CD4-positive, alpha-beta memory T cell (primary cell): ENCODE results near the gene ASCC2. TPM values are rescaled to one million over a fixed set of nuclear protein-coding genes. Genes with fewer than 3 reads are reported as not detected.
"Not testable (repeated sequence)": the region's sequence is repeated elsewhere in the genome, so short reads cannot be mapped to it uniquely, and the experiment has no call there.

Experiments used
- CTCF ChIA-PET: fragments of 350-600 bp; sonication (Branson Sonifier 250); formaldehyde crosslinking; loops from one replicate; lab custom pipeline; 2021; ENCODE audit warnings: inconsistent platforms; ENCODE audit not compliant: partially characterized antibody; lab: Charles Lee
- POLR2A ChIA-PET: fragments of 350-600 bp; sonication (Branson Sonifier 250); formaldehyde crosslinking; loops from one replicate; lab custom pipeline; 2021; ENCODE audit not compliant: partially characterized antibody; lab: Charles Lee
- DNase-seq, 5 donors: peaks; one replicate each; pipeline versions ENCODE4 v3.0.0 to v3.0.0-alpha.2; 2020 to 2022; ENCODE audit warnings: mixed read lengths in 1 of 5
- H3K27ac ChIP-seq: one replicate; pipeline ENCODE4 v1.7.0; 2013; ENCODE audit warnings: low read depth, low read length
- H3K27me3 ChIP-seq: 2 replicates; pipeline ENCODE4 v1.7.0; 2013; ENCODE audit warnings: mild to moderate bottlenecking, low read length, moderate library complexity; ENCODE audit not compliant: insufficient read depth
- H3K36me3 ChIP-seq: 2 replicates; pipeline ENCODE4 v1.7.0; 2013; ENCODE audit warnings: mild to moderate bottlenecking, low read length, moderate library complexity; ENCODE audit not compliant: insufficient read depth
- H3K4me1 ChIP-seq: 2 replicates; pipeline ENCODE4 v1.7.0; 2013; ENCODE audit warnings: mild to moderate bottlenecking, low read length, moderate library complexity; ENCODE audit not compliant: insufficient read depth
- H3K4me3 ChIP-seq, 2 donors: one replicate each; pipeline ENCODE4 v1.7.0; 2013; ENCODE audit warnings: low read length in 2 of 2, mild to moderate bottlenecking in 1 of 2
- H3K9me3 ChIP-seq, 2 donors: one replicate each; pipeline ENCODE4 v1.7.0; 2013; ENCODE audit warnings: low read length in 2 of 2, control low read depth in 1 of 2; ENCODE audit not compliant: control insufficient read depth in 1 of 2
- H3K27ac Mint-ChIP-seq, 7 donors: one replicate each; pipeline ENCODE4 v1.8.0; 2020 to 2021; ENCODE audit warnings: mixed read lengths in 7 of 7, mild to moderate bottlenecking in 6 of 7, inconsistent platforms in 3 of 7, moderate library complexity in 3 of 7
- H3K27me3 Mint-ChIP-seq, 2 donors: one replicate each; pipeline ENCODE4 v1.8.0; 2020 to 2021; ENCODE audit warnings: mixed read lengths in 2 of 2
- H3K36me3 Mint-ChIP-seq, 2 donors: one replicate each; pipeline ENCODE4 v1.8.0; 2020 to 2021; ENCODE audit warnings: mixed read lengths in 2 of 2, inconsistent platforms in 1 of 2, mild to moderate bottlenecking in 1 of 2
- H3K4me1 Mint-ChIP-seq, 4 donors: one replicate each; pipeline ENCODE4 v1.8.0; 2020 to 2021; ENCODE audit warnings: mixed read lengths in 4 of 4, mild to moderate bottlenecking in 1 of 4
- H3K4me3 Mint-ChIP-seq, 8 donors: one replicate each; pipeline ENCODE4 v1.8.0; 2020 to 2021; ENCODE audit warnings: mixed read lengths in 8 of 8, mild to moderate bottlenecking in 7 of 8, moderate library complexity in 6 of 8, inconsistent platforms in 3 of 8
- H3K9me3 Mint-ChIP-seq, 8 donors: one replicate each; pipeline ENCODE4 v1.8.0; 2020 to 2021; ENCODE audit warnings: mixed read lengths in 8 of 8, mild to moderate bottlenecking in 5 of 8, inconsistent platforms in 3 of 8, moderate library complexity in 1 of 8
- intact Hi-C: fragments of 100-400 bp; cut with micrococcal nuclease; formaldehyde crosslinking; loops from one replicate; pipeline ENCODE4 v1.15.1; 2023
- polyA plus RNA-seq, 2 donors: library from polyadenylated mRNA; unstranded; fragments of 300-500 nt; fragmentation: Illumina TruSeq; gene quantifications; one replicate each; pipeline ENCODE4 v1.2.3, GENCODE V29; 2021
- total RNA-seq, 2 experiments: library from RNA; stranded (reverse); gene quantifications; one replicate each; pipeline ENCODE4 v1.2.3, GENCODE V29; 2021

ASCC2 gene
- total and polyA plus RNA-seq, 4 experiments from 2014 or later: 21.4 to 88.7 (median 75.0) TPM

DNA sequence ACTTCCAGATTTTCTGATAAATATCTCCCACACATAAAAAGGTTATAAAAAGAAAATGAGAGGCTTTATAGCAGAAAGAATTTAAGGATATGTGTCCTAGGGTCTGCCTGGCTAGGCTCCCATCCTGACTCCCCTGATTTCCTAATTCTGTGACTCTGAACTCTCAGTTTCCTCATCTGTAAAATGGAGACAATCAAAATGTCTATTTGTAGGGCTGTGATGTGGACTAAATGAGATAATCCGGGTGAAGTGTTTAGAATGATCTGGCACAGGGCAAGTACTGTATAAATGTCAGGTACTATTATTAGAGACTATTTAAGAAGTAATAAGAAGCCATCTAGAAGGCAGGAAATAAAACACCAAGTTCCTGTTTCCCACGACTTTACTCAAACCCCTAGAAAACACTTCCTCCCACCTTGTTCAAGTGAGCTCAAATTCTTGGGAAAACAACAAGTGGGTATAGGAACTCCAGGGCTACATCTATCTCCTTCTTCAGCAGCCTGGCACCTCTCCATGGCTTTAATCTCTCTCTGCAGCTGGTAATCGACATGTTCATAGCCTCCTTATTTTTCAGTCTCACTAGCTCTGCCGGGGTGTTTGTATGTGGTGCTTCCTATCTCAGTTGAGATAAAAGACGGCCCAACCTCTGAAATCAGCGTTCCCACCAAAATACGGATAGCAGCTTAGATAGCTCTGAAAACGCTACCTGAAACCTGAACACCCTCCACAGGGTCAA, 6.7 kb downstream of the ASCC2 start:
- peak overlapping the region in 2 of 7 donors; percentile 25 to 50 for H3K27ac Mint-ChIP-seq
- no peaks in the 10 kb centered on the region for H3K27me3 ChIP-seq
- H3K36me3 ChIP-seq: peaks cover 14% of the 10 kb centered on the region
- ChIA-PET POLR2A (interaction anchor here (0.5 kb wide), 1 partner anchor 22 kb away, joined by 3 read pairs; no protein-coding TSS in a partner anchor), CTCF (no interaction called here)
- no peaks in the 10 kb centered on the region for H3K27me3 Mint-ChIP-seq
- peaks cover 15 to 37% (median 21%) of the 10 kb centered on the region in 4 donors for H3K4me1 Mint-ChIP-seq
- H3K4me1 ChIP-seq: peaks cover 10% of the 10 kb centered on the region
- no peaks in the 10 kb centered on the region for H3K9me3 ChIP-seq
- H3K4me3 ChIP-seq: no peak overlapping the region
- DNase-seq: no peak
- H3K27ac ChIP-seq: no peak overlapping the region
- intact Hi-C loops: no loop called here
- H3K36me3 Mint-ChIP-seq: peaks cover 45 to 56% of the 10 kb centered on the region in 2 donors
- no peak overlapping the region for H3K4me3 Mint-ChIP-seq
- no peaks in the 10 kb centered on the region for H3K9me3 Mint-ChIP-seq

DNA sequence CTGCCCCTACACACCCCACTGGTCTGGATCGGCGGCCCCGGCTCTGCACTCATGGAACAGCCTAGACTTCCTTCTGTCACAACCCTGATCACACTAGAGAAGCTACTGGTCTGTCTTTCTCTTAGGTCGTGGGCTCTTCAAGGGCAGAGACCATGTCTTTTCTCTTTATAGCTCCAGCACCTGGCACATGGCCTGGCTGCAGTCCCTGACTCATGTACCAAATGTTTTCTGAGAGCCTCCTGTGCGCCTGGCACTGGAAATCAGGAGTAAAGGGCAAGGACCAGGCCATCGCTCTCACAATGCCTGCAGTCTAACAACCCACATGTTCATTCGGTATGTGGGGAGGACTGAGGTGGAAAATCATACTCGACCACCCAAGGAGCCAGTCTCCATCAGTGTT, 7.5 kb downstream of the ASCC2 start:
- Mint-ChIP-seq H3K4me1 (peaks cover 9 to 29% (median 14%) of the 10 kb centered on the region in 4 donors), H3K36me3 (peaks cover 50 to 56% of the 10 kb centered on the region in 2 donors), H3K9me3 (no peaks in the 10 kb centered on the region), H3K27me3 (no peaks in the 10 kb centered on the region), H3K4me3 (no peak overlapping the region), H3K27ac (peak overlapping the region in 2 of 7 donors; percentile 10 to 52)
- H3K4me1 ChIP-seq: peaks cover 3% of the 10 kb centered on the region
- H3K36me3 ChIP-seq: peaks cover 16% of the 10 kb centered on the region
- H3K9me3 ChIP-seq: no peaks in the 10 kb centered on the region
- intact Hi-C loops: no loop called here
- DNase-seq: no peak
- H3K27ac ChIP-seq: no peak overlapping the region
- H3K4me3 ChIP-seq: no peak overlapping the region
- H3K27me3 ChIP-seq: no peaks in the 10 kb centered on the region
- ChIA-PET CTCF (no interaction called here), POLR2A (no interaction called here)

DNA sequence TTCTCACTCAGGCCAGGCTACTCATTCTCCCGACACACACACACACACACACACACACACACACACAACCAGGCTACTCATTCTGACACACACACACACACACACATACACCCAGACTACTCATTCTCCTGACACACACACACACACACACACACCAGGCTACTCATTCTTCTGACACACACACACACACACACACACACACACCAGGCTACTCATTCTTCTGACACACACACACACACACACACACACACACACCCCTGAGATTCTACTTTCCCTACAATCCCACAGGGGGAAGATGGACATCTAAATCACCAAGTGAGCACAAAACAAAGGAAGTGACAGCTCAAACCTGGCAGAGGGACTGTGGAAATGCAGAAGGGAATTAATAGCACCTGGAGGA, 10.3 kb downstream of the ASCC2 start:
- H3K27ac Mint-ChIP-seq: peak overlapping the region in 4 of 7 donors; percentile 36 to 72 (median 70)
- CTCF ChIA-PET, H3K27ac ChIP-seq, H3K27me3 ChIP-seq, H3K27me3 Mint-ChIP-seq, H3K9me3 Mint-ChIP-seq, intact Hi-C loops, H3K4me3 ChIP-seq, H3K9me3 ChIP-seq, DNase-seq, H3K4me1 ChIP-seq: not testable (repeated sequence)
- H3K4me1 Mint-ChIP-seq: peaks cover 2 to 14% (median 8%) of the 10 kb centered on the region in 4 donors
- peaks cover 32% of the 10 kb centered on the region for H3K36me3 ChIP-seq
- H3K36me3 Mint-ChIP-seq: peaks cover 55 to 59% of the 10 kb centered on the region in 2 donors
- POLR2A ChIA-PET: interaction anchor here (0.6 kb wide), 1 partner anchor 223 kb away, joined by 4 read pairs; no protein-coding TSS in a partner anchor
- H3K4me3 Mint-ChIP-seq: peak overlapping the region in 1 of 8 donors; percentile 27

DNA sequence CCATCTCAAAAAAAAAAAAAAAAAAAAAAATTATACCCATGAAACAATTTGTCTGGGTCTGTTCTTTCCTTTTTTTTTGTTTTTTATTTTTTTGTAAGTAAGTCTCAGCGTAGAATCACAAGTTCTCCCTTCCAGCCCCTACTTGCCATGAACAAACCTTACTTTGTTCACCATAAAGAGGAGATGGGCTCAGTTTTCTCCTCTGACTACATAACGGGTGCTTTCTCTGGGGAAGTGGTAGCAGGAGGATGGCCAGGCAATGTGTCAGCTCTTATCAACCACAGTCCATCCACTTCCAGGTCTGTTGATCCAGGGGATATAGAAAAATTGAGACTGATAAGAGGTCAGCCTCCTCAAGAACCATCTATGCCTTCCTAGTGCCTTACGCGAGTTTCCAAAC, 11.0 kb downstream of the ASCC2 start:
- intact Hi-C loops: no loop called here
- Mint-ChIP-seq H3K27me3 (no peaks in the 10 kb centered on the region), H3K9me3 (no peaks in the 10 kb centered on the region), H3K27ac (peak overlapping the region in 1 of 7 donors; percentile 58), H3K36me3 (peaks cover 58 to 60% of the 10 kb centered on the region in 2 donors), H3K4me1 (peaks cover 4 to 11% (median 8%) of the 10 kb centered on the region in 4 donors), H3K4me3 (no peak overlapping the region)
- DNase-seq: no peak
- POLR2A ChIA-PET: no interaction called here
- no peaks in the 10 kb centered on the region for H3K27me3 ChIP-seq
- no peaks in the 10 kb centered on the region for H3K9me3 ChIP-seq
- H3K4me1 ChIP-seq: no peaks in the 10 kb centered on the region
- H3K36me3 ChIP-seq: peaks cover 32% of the 10 kb centered on the region
- no peak overlapping the region for H3K27ac ChIP-seq
- CTCF ChIA-PET: no interaction called here
- H3K4me3 ChIP-seq: no peak overlapping the region

DNA sequence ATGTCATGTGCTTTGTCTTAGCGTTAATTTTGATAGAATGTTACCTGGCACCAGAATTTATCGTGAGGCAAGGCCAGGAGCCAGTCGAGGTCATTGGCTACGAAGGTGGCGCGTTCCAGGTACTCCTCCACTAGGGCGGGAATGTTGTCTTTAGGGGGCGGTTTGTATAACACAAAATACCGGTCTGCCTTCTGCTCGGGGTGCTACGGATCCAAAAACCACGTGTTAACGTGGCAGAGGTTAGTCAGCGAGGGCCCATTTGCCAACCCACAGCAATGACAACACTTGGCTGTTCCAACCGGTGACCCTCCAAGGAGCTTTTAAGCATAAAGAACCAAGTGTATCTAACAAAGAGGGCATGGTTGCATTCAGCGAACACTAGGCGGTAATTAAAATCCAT, 12.5 kb downstream of the ASCC2 start:
- peaks cover 33% of the 10 kb centered on the region for H3K36me3 ChIP-seq
- H3K4me3 ChIP-seq: no peak overlapping the region
- ChIA-PET CTCF (no interaction called here), POLR2A (interaction anchor here (1.1 kb wide), 1 partner anchor 12 kb away, joined by 3 read pairs; the partner anchor contains the start of gene ASCC2)
- Mint-ChIP-seq H3K9me3 (no peaks in the 10 kb centered on the region), H3K4me3 (no peak overlapping the region), H3K4me1 (peaks cover 0 to 5% (median under 1%) of the 10 kb centered on the region in 4 donors), H3K27ac (no peak overlapping the region), H3K36me3 (peaks cover 55 to 58% of the 10 kb centered on the region in 2 donors), H3K27me3 (no peaks in the 10 kb centered on the region)
- H3K4me1 ChIP-seq: no peaks in the 10 kb centered on the region
- H3K9me3 ChIP-seq: no peaks in the 10 kb centered on the region
- no peak for DNase-seq
- intact Hi-C loops: no loop called here
- no peak overlapping the region for H3K27ac ChIP-seq
- H3K27me3 ChIP-seq: no peaks in the 10 kb centered on the region

DNA sequence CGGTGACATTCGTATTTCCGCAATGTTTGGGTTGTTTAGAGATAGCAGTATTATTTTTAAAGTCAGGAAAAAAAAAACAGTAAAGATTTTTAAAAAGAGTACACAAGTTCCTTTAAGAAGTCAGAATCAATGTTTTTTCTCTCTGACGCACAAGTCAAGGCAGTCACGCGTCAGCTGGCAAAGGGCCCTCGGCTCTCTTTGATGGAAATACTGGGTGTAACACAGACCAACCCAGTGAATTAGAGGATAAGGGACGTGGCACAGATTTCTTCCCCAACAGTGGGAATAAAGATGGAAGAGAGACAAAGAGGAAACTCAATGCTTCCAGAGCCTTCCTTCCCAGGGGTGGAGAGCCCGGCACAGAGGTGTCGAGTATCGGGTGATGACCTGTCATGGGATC, 13.4 kb downstream of the ASCC2 start:
- no peaks in the 10 kb centered on the region for H3K4me1 ChIP-seq

DNA sequence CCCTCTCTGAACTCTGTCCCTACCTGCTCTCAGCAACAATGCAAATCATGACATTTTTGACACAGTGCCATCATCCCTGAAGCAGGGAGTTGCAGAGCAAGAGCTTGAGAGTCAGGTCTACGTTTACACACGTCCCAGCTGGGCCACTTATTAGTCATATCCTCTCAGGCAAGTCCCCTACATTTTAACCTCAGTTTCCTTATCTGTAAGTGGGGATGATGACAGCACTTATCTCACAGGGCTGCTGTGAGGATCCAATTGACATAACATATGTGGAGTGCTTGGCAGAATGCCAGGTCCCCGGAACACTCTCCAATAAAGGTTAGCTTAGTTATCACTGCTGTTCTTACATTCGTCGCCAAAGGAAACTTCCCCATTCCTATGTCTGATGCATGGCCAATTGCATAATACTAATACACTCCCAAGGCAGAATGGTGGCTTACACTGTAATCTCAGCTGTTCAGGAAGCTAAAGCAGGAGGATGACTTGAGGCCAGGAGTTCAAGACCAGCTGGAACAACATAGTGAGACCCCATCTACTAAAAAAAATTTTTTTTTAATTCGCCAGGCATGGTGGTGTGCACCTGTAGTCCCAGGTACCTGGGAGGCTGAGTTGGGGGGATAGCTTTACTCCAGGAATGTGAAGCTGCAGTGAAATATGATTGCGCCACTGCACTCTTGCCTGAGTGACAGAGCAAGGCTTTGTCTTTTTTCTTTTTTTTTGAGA, 16.6 kb downstream of the ASCC2 start:
- no peaks in the 10 kb centered on the region for H3K4me1 ChIP-seq
- Mint-ChIP-seq H3K4me3 (no peak overlapping the region), H3K36me3 (peaks cover 51 to 57% of the 10 kb centered on the region in 2 donors), H3K4me1 (peaks cover 0 to 2% (median 0%) of the 10 kb centered on the region in 4 donors), H3K27ac (no peak overlapping the region), H3K27me3 (no peaks in the 10 kb centered on the region), H3K9me3 (no peaks in the 10 kb centered on the region)
- intact Hi-C loops: no loop called here
- H3K36me3 ChIP-seq: peaks cover 53% of the 10 kb centered on the region
- no peak for DNase-seq
- no peak overlapping the region for H3K4me3 ChIP-seq
- POLR2A ChIA-PET: no interaction called here
- H3K9me3 ChIP-seq: no peaks in the 10 kb centered on the region
- no peaks in the 10 kb centered on the region for H3K27me3 ChIP-seq
- no peak overlapping the region for H3K27ac ChIP-seq
- CTCF ChIA-PET: interaction anchor here (0.9 to 1.1 kb wide), 2 partner anchors 184 to 267 kb away, joined by 3 read pairs; no protein-coding TSS in a partner anchor

More for the DNA sequence above, 13.4 kb downstream of the ASCC2 start:
- Histone ChIP-seq H3K9me3 (no peaks in the 10 kb centered on the region), H3K27ac (no peak overlapping the region), H3K4me3 (no peak overlapping the region), H3K36me3 (peaks cover 35% of the 10 kb centered on the region), H3K27me3 (no peaks in the 10 kb centered on the region)
- ChIA-PET POLR2A (no interaction called here), CTCF (no interaction called here)
- Mint-ChIP-seq H3K4me3 (no peak overlapping the region), H3K27ac (no peak overlapping the region), H3K9me3 (no peaks in the 10 kb centered on the region), H3K27me3 (no peaks in the 10 kb centered on the region), H3K36me3 (peaks cover 49% of the 10 kb centered on the region in 2 donors), H3K4me1 (peaks cover 0 to 3% (median under 1%) of the 10 kb centered on the region in 4 donors)
- no peak for DNase-seq
- intact Hi-C loops: no loop called here
